Measurements from ENCODE around the gene SAE1. TPM values are rescaled to one million over a fixed set of nuclear protein-coding genes. Genes with fewer than 3 reads are reported as not detected.
A peak's percentile ranks its signal among the peaks of the same experiment; 100 is the strongest.

SAE1 gene
- total and polyA plus RNA-seq, 2 of the 4 experiments (the other 2 are of a cell fraction), result 165 to 184 TPM

DNA sequence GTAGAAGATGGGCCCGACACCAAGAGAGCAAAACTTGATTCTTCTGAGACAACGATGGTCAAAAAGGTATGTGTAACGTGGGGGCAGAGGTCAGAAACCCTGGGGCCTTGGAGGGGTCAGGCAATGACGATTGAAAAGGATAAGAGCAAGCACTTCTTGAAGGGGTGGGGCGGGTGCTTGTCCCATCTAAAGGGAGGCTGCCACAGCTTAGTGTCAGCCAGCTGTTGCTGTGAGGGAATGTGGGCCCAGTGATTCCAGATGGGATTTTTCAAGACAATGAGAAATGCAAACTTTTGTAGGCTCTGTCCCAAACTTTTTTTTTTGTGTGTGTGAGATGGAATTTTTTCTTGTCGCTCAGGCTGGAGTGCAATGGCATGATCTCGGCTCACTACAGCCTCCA, 24.5 kb downstream of the SAE1 start:
- Histone ChIP-seq H3K14ac (replicated peaks; ENCODE audit: low read depth, low read length) (no peak overlapping the region), H4K8ac (ENCODE audit: low read depth in 2 of 2, low read length in 2 of 2) (peak overlapping the region in 1 of 2 experiments; percentile 52; a peak in 1 of 4 replicates), H2BK15ac (ENCODE audit: low read depth, low read length) (no peak overlapping the region), H3K4me2 (ENCODE audit: low read depth, low read length) (peak overlapping the region; percentile 41; the same call in 1 of the 2 replicates), H2BK120ac (ENCODE audit: low read depth, low read length) (peak overlapping the region; percentile 32; the same call in 1 of the 2 replicates), H3K56ac (ENCODE audit: extremely low read depth, insufficient read depth, low read length) (no peak overlapping the region), H2AFZ (replicated peaks; ENCODE audit: low read length, poor library complexity) (no peak overlapping the region), H3K23ac (ENCODE audit: low read depth, low read length) (peak overlapping the region; percentile 22; the same call in 1 of the 2 replicates), H3K4me3 (ENCODE audit: insufficient read depth, low read depth, low read length) (no peak overlapping the region), H3K9me3 (ENCODE audit: control insufficient read depth, insufficient read depth, low read length) (no peaks in the 10 kb centered on the region), H2BK5ac (ENCODE audit: low read depth, low read length, poor library complexity, severe bottlenecking) (peak overlapping the region; percentile 4), H4K5ac (ENCODE audit: low read depth, low read length) (0 out of 2 replicates have a peak overlapping the region, but pooled peaks have one; percentile 43), H3K9ac (ENCODE audit: low read depth, low read length) (no peak overlapping the region), H3K18ac (ENCODE audit: low read depth, low read length) (peak overlapping the region; percentile 16; the same call in 1 of the 2 replicates), H3K27ac (ENCODE audit: insufficient read depth, low read length) (peak overlapping the region; percentile 63; the same call in 1 of the 2 replicates), H3K36me3 (ENCODE audit: control insufficient read depth, insufficient read depth, low read length) (peaks cover 40% of the 10 kb centered on the region), H3K4ac (ENCODE audit: low read depth, low read length) (no peak overlapping the region; the same call in 1 of the 2 replicates), H3K79me1 (ENCODE audit: low read depth in 1 of 2, low read length in 2 of 2) (peaks cover 39 to 84% of the 10 kb centered on the region in 2 experiments), H2BK20ac (ENCODE audit: low read depth, low read length) (no peak overlapping the region), H4K91ac (ENCODE audit: insufficient read depth, low read depth, low read length) (no peak overlapping the region), H2AK9ac (replicated peaks; ENCODE audit: low read depth, low read length, poor library complexity) (no peak overlapping the region), H4K20me1 (ENCODE audit: insufficient read depth, low read length) (peaks cover 15% of the 10 kb centered on the region), H3K9me1 (ENCODE audit: insufficient read depth, low read length) (peaks cover 12% of the 10 kb centered on the region), H2AK5ac (ENCODE audit: low read depth, low read length) (no peak overlapping the region), H3K27me3 (ENCODE audit: control insufficient read depth, insufficient read depth, low read length) (no peaks in the 10 kb centered on the region), H3K4me1 (ENCODE audit: control insufficient read depth, insufficient read depth, low read length) (peaks cover 23% of the 10 kb centered on the region)
- CTCF ChIA-PET, result interaction anchor here (0.7 to 1.4 kb wide), 4 partner anchors 17 to 1675 kb away, joined by 3 to 7 read pairs (median 5); no protein-coding TSS in a partner anchor
- intact Hi-C loops (cut with micrococcal nuclease) (no loop called here), in situ Hi-C loops (cut with MboI; ENCODE audit: low sequenced_read_pairs) (no loop called here), dilution Hi-C loops (cut with HindIII; ENCODE audit: low sequenced_read_pairs, unreplicated experiment) (no loop called here)
- no peak for DNase-seq
- BruUV-seq (replicated peaks), result no TSS peak
- POLR2A ChIA-PET (ENCODE audit: unreplicated experiment), result no interaction called here
- no peak for ATAC-seq (ENCODE audit: low read depth)
- WGBS, 2 experiments (ENCODE audit: extremely low coverage in 2 of 2, insufficient read length in 1 of 2), result 47% methylated on average over 2 of the region's 7 CpGs; no CpG with 5 or more reads in 1 of the 2 experiments
- no peak for TF ChIP-seq NFE2L2 (IDR thresholded peaks at IDR 0.05; ENCODE audit: low read depth, low read length)
- TF ChIP-seq, protein P1, sequence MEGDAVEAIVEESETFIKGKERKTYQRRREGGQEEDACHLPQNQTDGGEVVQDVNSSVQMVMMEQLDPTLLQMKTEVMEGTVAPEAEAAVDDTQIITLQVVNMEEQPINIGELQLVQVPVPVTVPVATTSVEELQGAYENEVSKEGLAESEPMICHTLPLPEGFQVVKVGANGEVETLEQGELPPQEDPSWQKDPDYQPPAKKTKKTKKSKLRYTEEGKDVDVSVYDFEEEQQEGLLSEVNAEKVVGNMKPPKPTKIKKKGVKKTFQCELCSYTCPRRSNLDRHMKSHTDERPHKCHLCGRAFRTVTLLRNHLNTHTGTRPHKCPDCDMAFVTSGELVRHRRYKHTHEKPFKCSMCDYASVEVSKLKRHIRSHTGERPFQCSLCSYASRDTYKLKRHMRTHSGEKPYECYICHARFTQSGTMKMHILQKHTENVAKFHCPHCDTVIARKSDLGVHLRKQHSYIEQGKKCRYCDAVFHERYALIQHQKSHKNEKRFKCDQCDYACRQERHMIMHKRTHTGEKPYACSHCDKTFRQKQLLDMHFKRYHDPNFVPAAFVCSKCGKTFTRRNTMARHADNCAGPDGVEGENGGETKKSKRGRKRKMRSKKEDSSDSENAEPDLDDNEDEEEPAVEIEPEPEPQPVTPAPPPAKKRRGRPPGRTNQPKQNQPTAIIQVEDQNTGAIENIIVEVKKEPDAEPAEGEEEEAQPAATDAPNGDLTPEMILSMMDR (conservative IDR thresholded peaks at IDR 0.05; ENCODE audit: low read depth, low read length), result no peak
- TF ChIP-seq RAD21 (IDR thresholded peaks at IDR 0.05; ENCODE audit: low read length), result no peak
- no peak for TF ChIP-seq SMC3 (IDR thresholded peaks at IDR 0.05; ENCODE audit: low read depth, low read length)
- TF ChIP-seq POLR2A (IDR thresholded peaks at IDR 0.05; ENCODE audit: low read depth, low read length), result no peak
- no peak for TF ChIP-seq MXI1 (IDR thresholded peaks at IDR 0.05; ENCODE audit: borderline replicate concordance, low read depth, low read length)
- TF ChIP-seq MAFK (IDR thresholded peaks at IDR 0.05; ENCODE audit: low read depth, low read length), result no peak
- TF ChIP-seq BHLHE40 (IDR thresholded peaks at IDR 0.05; ENCODE audit: low read depth, low read length), result no peak
- TF ChIP-seq, protein P2, sequence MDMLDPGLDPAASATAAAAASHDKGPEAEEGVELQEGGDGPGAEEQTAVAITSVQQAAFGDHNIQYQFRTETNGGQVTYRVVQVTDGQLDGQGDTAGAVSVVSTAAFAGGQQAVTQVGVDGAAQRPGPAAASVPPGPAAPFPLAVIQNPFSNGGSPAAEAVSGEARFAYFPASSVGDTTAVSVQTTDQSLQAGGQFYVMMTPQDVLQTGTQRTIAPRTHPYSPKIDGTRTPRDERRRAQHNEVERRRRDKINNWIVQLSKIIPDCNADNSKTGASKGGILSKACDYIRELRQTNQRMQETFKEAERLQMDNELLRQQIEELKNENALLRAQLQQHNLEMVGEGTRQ (IDR thresholded peaks at IDR 0.05; ENCODE audit: low read depth, low read length), result no peak
- TF ChIP-seq RFX5 (IDR thresholded peaks at IDR 0.05; ENCODE audit: low read depth, low read length), result no peak
- no peak for TF ChIP-seq RCOR1 (IDR thresholded peaks at IDR 0.05; ENCODE audit: insufficient replicate concordance, low read length)
- no peak for TF ChIP-seq CHD1 (IDR thresholded peaks at IDR 0.05; ENCODE audit: low read depth, low read length)
- no peak for TF ChIP-seq CEBPB (IDR thresholded peaks at IDR 0.05; ENCODE audit: low read depth, low read length)
- no peak for TF ChIP-seq FOS (IDR thresholded peaks at IDR 0.05; ENCODE audit: low read depth, low read length)
- TF ChIP-seq, protein P3, sequence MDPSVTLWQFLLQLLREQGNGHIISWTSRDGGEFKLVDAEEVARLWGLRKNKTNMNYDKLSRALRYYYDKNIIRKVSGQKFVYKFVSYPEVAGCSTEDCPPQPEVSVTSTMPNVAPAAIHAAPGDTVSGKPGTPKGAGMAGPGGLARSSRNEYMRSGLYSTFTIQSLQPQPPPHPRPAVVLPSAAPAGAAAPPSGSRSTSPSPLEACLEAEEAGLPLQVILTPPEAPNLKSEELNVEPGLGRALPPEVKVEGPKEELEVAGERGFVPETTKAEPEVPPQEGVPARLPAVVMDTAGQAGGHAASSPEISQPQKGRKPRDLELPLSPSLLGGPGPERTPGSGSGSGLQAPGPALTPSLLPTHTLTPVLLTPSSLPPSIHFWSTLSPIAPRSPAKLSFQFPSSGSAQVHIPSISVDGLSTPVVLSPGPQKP (IDR thresholded peaks at IDR 0.05; ENCODE audit: borderline replicate concordance, low read depth, low read length), result no peak
- no peak for TF ChIP-seq MAZ (IDR thresholded peaks at IDR 0.05; ENCODE audit: borderline replicate concordance, low read depth, low read length)

Data from IMR-90 (cell line).